AG09319 (cell line): ENCODE data around the gene IVD.

Source experiments
- DNase-seq: peaks from one replicate; pipeline ENCODE4 v3.0.0-alpha.2; 2010; ENCODE audit warnings: low read depth; ENCODE audit errors: extremely low read depth
- CTCF ChIP-seq: IDR thresholded peaks from 2 replicates; pipeline ENCODE4 v1.5.1; 2011; ENCODE audit warnings: low read depth, mild to moderate bottlenecking, inconsistent platforms, low read length, moderate library complexity

Gene IVD

GRCh38 chr15:40428185-40428584 is 22.6 kb downstream of the IVD start:
- DNase-seq: no peak
- TF ChIP-seq CTCF: no peak

GRCh38 chr15:40429068-40429710 is 23.6 kb downstream of the IVD start:
- no peak for TF ChIP-seq CTCF

GRCh38 chr15:40430271-40430805 is 24.7 kb downstream of the IVD start:
- no peak for TF ChIP-seq CTCF
- no peak for DNase-seq

More at GRCh38 chr15:40429068-40429710, 23.6 kb downstream of the IVD start:
- DNase-seq: no peak

- no peak for DNase-seq
- no peak for TF ChIP-seq CTCF
Observed at GRCh38 chr15:40435023-40435709, 29.6 kb downstream of the IVD start.

GRCh38 chr15:40435710-40436089 is 30.1 kb downstream of the IVD start:
- DNase-seq: no peak
- no peak for TF ChIP-seq CTCF

- DNase-seq: no peak
- TF ChIP-seq CTCF: no peak
Observed at GRCh38 chr15:40436116-40436891, 30.7 kb downstream of the IVD start.
